ENCODE data around the gene LHFPL3.

GRCh38 chr7:104569751-104570150 is 241.3 kb downstream of the LHFPL3 start:
- TF ChIP-seq CTCF (IDR thresholded peaks at IDR 0.05) (no peak), POLR2A (IDR thresholded peaks at IDR 0.05) (no peak)

All from thyroid gland (tissue), 4 donors.